ENCODE measurements around the gene GALNT18.

Gene GALNT18

GRCh38 chr11:11563200-11563975, 58.4 kb downstream of the GALNT18 start:
- DNase-seq = no peak

DNA sequence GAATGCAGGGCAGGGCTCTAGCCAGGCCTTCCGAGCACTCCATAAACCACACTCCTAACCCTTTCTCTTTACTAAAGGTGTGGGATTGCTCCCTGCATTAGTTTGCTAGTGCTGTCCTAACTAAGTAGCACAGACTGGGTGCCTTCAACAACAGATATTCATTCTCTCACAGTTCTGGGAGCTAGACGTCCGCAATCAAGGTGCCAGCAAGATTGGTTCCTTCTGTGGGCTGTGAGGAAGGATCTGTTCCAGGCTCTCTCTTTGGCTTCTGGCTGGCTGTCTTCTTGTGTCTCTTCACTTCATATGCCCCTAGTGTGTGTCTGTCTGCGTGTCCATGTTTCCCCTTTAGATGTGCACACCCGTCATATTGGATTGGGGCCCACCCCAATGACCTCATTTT, 59.8 kb downstream of the GALNT18 start:
- DNase-seq = no peak

- DNase-seq = no peak
These were observed 63.0 kb downstream of the GALNT18 start for GRCh38 chr11:11558826-11559225.

DNA sequence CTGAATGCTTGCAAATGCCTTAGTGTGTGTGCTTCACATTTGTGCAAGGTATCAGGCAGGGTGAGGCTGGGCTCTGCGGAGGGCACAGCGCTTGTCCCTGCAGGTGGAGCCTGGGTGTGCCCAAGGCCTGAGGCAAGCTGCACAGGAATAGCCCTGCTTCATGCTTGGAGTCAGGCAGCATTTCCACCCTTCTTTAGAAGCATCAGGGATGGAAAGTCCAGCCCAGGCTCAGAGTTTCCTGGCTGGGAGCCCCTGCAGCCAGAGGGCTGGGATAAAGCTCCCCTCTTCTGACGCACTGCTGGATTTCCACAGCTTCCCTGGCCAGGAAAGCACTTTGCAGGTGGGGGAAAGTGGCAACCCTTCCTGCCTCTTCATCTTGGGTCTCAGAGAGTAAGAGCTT, 63.4 kb downstream of the GALNT18 start:
- DNase-seq = no peak

GRCh38 chr11:11555208-11555607, 66.6 kb downstream of the GALNT18 start:
- peak; percentile 78 for DNase-seq

GRCh38 chr11:11553573-11553972, 68.2 kb downstream of the GALNT18 start:
- DNase-seq = no peak

- no peak for DNase-seq
These were observed 69.2 kb downstream of the GALNT18 start for GRCh38 chr11:11552529-11553087.

GRCh38 chr11:11550534-11550933, 71.3 kb downstream of the GALNT18 start:
- DNase-seq = no peak

- DNase-seq = no peak
These were observed 76.2 kb downstream of the GALNT18 start for GRCh38 chr11:11545285-11546275.

- DNase-seq = no peak
These were observed 78.1 kb downstream of the GALNT18 start for GRCh38 chr11:11543656-11544055.

DNA sequence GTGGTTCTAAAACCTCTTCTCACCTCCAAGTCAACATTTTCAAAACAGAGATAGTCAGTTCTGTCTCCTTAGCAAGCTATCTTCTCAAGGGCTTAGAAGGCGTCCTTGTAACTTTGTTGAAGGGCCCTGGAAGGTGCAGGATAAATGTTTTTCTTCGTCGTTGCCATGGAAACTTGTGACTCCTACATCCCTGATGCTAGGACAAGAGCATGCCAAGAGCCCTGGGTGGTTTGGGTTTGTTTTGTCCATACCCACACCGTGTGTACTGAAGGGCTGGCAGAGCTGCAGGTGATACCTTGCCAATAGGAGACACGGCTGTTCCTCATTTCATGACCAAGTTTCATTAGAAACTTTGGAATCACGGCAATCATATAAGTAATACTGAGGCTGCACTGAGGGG, 81.6 kb downstream of the GALNT18 start:
- no peak for DNase-seq

- DNase-seq = peak; percentile 49
These were observed 83.4 kb downstream of the GALNT18 start for GRCh38 chr11:11538277-11538960.

- DNase-seq = no peak
These were observed 83.9 kb downstream of the GALNT18 start for GRCh38 chr11:11537871-11538270.

GRCh38 chr11:11537372-11537771, 84.4 kb downstream of the GALNT18 start:
- no peak for DNase-seq

- no peak for DNase-seq
These were observed 85.2 kb downstream of the GALNT18 start for GRCh38 chr11:11536650-11537049.

DNA sequence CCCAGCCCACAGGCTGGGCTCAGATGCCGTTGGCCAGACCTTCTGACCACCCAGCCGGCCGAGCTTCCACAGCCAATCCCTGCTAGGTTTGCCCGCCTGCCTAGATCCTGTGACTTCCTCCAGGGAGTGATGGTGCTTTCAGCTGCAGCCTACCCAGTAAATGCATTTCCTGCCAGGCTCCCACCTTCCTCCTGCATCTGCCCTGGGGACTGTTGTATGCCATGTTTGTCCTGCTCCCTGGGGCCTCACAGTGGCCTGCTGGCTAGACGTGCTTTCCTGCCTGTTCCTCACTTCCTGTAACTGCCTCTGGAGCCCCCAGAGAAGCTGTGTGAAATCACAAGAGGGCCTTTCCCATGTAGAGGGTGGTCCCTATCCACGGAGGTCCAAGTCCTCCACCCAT, 86.2 kb downstream of the GALNT18 start:
- no peak for DNase-seq

GRCh38 chr11:11534981-11535380, 86.8 kb downstream of the GALNT18 start:
- DNase-seq = peak; percentile 21

GRCh38 chr11:11533751-11534150, 88.1 kb downstream of the GALNT18 start:
- DNase-seq = peak; percentile 75

DNA sequence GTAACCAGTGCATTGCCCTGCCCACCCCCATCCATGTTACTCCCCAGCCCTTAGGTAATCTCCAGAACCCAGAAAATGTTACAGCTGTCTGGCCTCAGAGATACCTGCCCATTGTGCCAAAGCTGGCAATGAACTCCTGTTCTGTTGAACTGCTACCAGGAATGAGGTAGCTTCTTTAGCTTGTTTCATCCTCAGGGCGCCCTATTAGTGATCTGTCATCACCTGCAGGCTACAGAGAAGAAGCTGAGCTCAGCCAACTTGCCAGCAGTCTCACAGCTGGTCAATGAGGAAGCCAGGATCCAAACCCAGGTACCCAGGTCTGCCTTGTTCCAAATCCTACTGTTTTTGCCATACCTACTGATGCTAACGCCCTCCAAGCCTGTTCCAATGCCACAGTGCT, 88.7 kb downstream of the GALNT18 start:
- DNase-seq = no peak

GRCh38 chr11:11532574-11532973, 89.2 kb downstream of the GALNT18 start:
- DNase-seq = no peak

- no peak for DNase-seq
These were observed 90.5 kb downstream of the GALNT18 start for GRCh38 chr11:11531131-11531908.

- DNase-seq = no peak
These were observed 92.8 kb downstream of the GALNT18 start for GRCh38 chr11:11528986-11529385.
